GM12878 (cell line): Measurements from ENCODE around the gene TUBA4B. TPM values are rescaled to one million over a fixed set of nuclear protein-coding genes. Genes with fewer than 3 reads are reported as not detected.

Experiments
- ATAC-seq: fragments of 200-7000 bp; cut with Tn5 transposase; 3 replicates; pipeline ENCODE4 v1.9.1; 2020; ENCODE audit warnings: mild to moderate bottlenecking, moderate library complexity
- BruUV-seq: library from RNA; stranded (reverse); fragments of 400-500 nt; replicated peaks from 2 replicates; lab custom pipeline; 2021; lab: Mats Ljungman, UMichigan
- CTCF ChIA-PET: fragments of 300-600 bp; sonication (Branson Sonifier 250); formaldehyde crosslinking; extraction: SDS; loops from one replicate; lab custom pipeline; 2021; ENCODE audit warnings: inconsistent platforms; lab: Yijun Ruan, JAX
- POLR2A ChIA-PET: fragments of 350-600 bp; formaldehyde crosslinking; extraction: SDS; loops from one replicate; lab custom pipeline; 2021; ENCODE audit warnings: inconsistent platforms; lab: Charles Lee
- RAD21 ChIA-PET: fragments of 300-600 bp; sonication (Branson Sonifier 250); formaldehyde crosslinking; loops from one replicate; lab custom pipeline; 2023; ENCODE audit warnings: antibody characterized with exemption; ENCODE audit not compliant: unreplicated experiment; lab: Charles Lee
- SMC1A ChIA-PET: fragments of 300-600 bp; sonication (Branson Sonifier 250); formaldehyde crosslinking; loops from one replicate; lab custom pipeline; 2023; ENCODE audit not compliant: unreplicated experiment, uncharacterized antibody; lab: Charles Lee
- DNase-seq: peaks from one replicate; pipeline ENCODE4 v3.0.0-alpha.2; 2011; ENCODE audit warnings: low read depth, low spot score
- FAIRE-seq: peaks from 3 replicates; lab custom pipeline; 2011; peaks lifted over from hg19 to GRCh38; lab: Jason Lieb, UNC
- H2AFZ ChIP-seq: 2 replicates; pipeline ENCODE4 v1.6.0; 2011; ENCODE audit warnings: low read depth, low read length, control low read depth; ENCODE audit not compliant: control insufficient read depth
- H3K27ac ChIP-seq: 2 replicates; pipeline ENCODE4 v1.5.1; 2011; ENCODE audit warnings: control low read depth; ENCODE audit not compliant: control insufficient read depth, insufficient read depth
- H3K27me3 ChIP-seq, 2 experiments: replicated peaks in 1 of 2; 2 replicates each; pipeline versions ENCODE4 v1.6.0 to v1.6.1; 2011; ENCODE audit warnings: low read length in 1 of 2; ENCODE audit not compliant: control insufficient read depth in 2 of 2, insufficient read depth in 2 of 2
- H3K36me3 ChIP-seq, 2 experiments: 2 replicates each; pipeline ENCODE4 v1.5.1; 2011; ENCODE audit warnings: low read length in 1 of 2; ENCODE audit not compliant: control insufficient read depth in 2 of 2, insufficient read depth in 2 of 2
- H3K4me1 ChIP-seq: 2 replicates; pipeline ENCODE4 v1.6.1; 2011; ENCODE audit warnings: mild to moderate bottlenecking, low read length, moderate library complexity, mixed read lengths; ENCODE audit not compliant: control insufficient read depth, insufficient read depth
- H3K4me2 ChIP-seq: 2 replicates; pipeline ENCODE4 v1.6.0; 2011; ENCODE audit warnings: control low read depth; ENCODE audit not compliant: control insufficient read depth, insufficient read depth
- H3K4me3 ChIP-seq: fragments of 200-600 bp; sonication (generic); 2 replicates; pipeline ENCODE4 v1.5.1; 2016
- H3K79me2 ChIP-seq: 2 replicates; pipeline ENCODE4 v1.6.0; 2011; ENCODE audit warnings: low read length; ENCODE audit not compliant: control insufficient read depth, insufficient read depth
- H3K9ac ChIP-seq: 2 replicates; pipeline ENCODE4 v1.8.0; 2011; ENCODE audit warnings: low read length, control low read depth, mixed read lengths; ENCODE audit not compliant: control insufficient read depth, insufficient read depth
- H3K9me3 ChIP-seq: replicated peaks from 3 replicates; pipeline ENCODE4 v1.5.1; 2011; ENCODE audit warnings: mild to moderate bottlenecking, low read length; ENCODE audit not compliant: control insufficient read depth, insufficient read depth
- H4K20me1 ChIP-seq: 2 replicates; pipeline ENCODE4 v1.6.0; 2011; ENCODE audit not compliant: control insufficient read depth, insufficient read depth
- CBX3 ChIP-seq: fragments of 200-600 bp; sonication (generic); IDR thresholded peaks from 2 replicates; pipeline ENCODE4 v1.6.1; 2016; ENCODE audit warnings: low read depth, borderline replicate concordance
- CHD2 ChIP-seq: IDR thresholded peaks from 2 replicates; pipeline ENCODE4 v1.6.1; 2011; ENCODE audit warnings: low read depth, low read length, improper control_type of control experiment, borderline replicate concordance
- CREB1 ChIP-seq: IDR thresholded peaks from 2 replicates; pipeline ENCODE4 v1.6.1; 2012; ENCODE audit warnings: low read depth, mild to moderate bottlenecking, inconsistent platforms
- DPF2 ChIP-seq: fragments of 450-650 bp; IDR thresholded peaks from 2 replicates; pipeline ENCODE4 v1.6.1; 2017; ENCODE audit warnings: mild to moderate bottlenecking
- HCFC1 ChIP-seq: fragments of 150-350 bp; IDR thresholded peaks from 2 replicates; pipeline ENCODE4 v1.6.1; 2014; ENCODE audit warnings: low read length
- IKZF1 ChIP-seq: fragments of 450-650 bp; conservative IDR thresholded peaks from 2 replicates; pipeline ENCODE4 v1.6.1; 2017; ENCODE audit warnings: antibody characterized with exemption, mild to moderate bottlenecking
- KAT2A ChIP-seq: conservative IDR thresholded peaks from 2 replicates; pipeline ENCODE4 v1.6.1; 2011; ENCODE audit warnings: low read depth, low read length; ENCODE audit not compliant: control insufficient read depth
- NFYB ChIP-seq: IDR thresholded peaks from 2 replicates; pipeline ENCODE4 v1.6.1; 2011; ENCODE audit warnings: low read depth, mild to moderate bottlenecking, low read length, improper control_type of control experiment, moderate library complexity; ENCODE audit not compliant: insufficient read depth
- NR2F1 ChIP-seq: fragments of 450-650 bp; conservative IDR thresholded peaks from 2 replicates; pipeline ENCODE4 v1.6.1; 2017; ENCODE audit warnings: mild to moderate bottlenecking
- PAX5 ChIP-seq: IDR thresholded peaks from 2 replicates; pipeline ENCODE4 v1.6.1; 2011; ENCODE audit warnings: low read depth, low read length, borderline replicate concordance
- PAX8 ChIP-seq: fragments of 450-650 bp; IDR thresholded peaks from 2 replicates; pipeline ENCODE4 v1.6.1; 2017; ENCODE audit warnings: mild to moderate bottlenecking, moderate library complexity
- POLR2AphosphoS2 ChIP-seq: IDR thresholded peaks from 2 replicates; pipeline ENCODE4 v1.6.1; 2011; ENCODE audit warnings: low read depth, mild to moderate bottlenecking, low read length, improper control_type of control experiment, moderate library complexity
- POLR2AphosphoS5 ChIP-seq: IDR thresholded peaks from 2 replicates; pipeline ENCODE4 v1.6.1; 2011; ENCODE audit warnings: mild to moderate bottlenecking, low read length, inconsistent platforms
- STAT1 ChIP-seq: fragments of 450-650 bp; conservative IDR thresholded peaks from 2 replicates; pipeline ENCODE4 v1.6.1; 2014; ENCODE audit warnings: antibody characterized with exemption, mild to moderate bottlenecking
- ZBED1 ChIP-seq: IDR thresholded peaks from 2 replicates; pipeline ENCODE4 v1.6.1; 2016; ENCODE audit warnings: borderline replicate concordance
- WGBS: methylation state at CpG from one replicate; pipeline ENCODE4 v1.1.6; 2016; ENCODE audit warnings: low lambda C conversion rate; ENCODE audit not compliant: insufficient replicate concordance, insufficient coverage; ENCODE audit errors: missing lambda C conversion rate; 5-methylcytosine and 5-hydroxymethylcytosine counted together
- in situ Hi-C: fragments of 300-500 bp; cut with MboI; formaldehyde crosslinking; loops from 9 replicates; pipeline ENCODE4 v1.14.3; 2018; ENCODE audit warnings: mixed read lengths
- intact Hi-C: fragments of 100-400 bp; cut with micrococcal nuclease; formaldehyde crosslinking; loops from one replicate; pipeline ENCODE4 v1.14.2; 2022; ENCODE audit not compliant: unreplicated experiment
- polyA plus RNA-seq, 11 experiments: library from polyadenylated mRNA; depleted of rRNA in 4 of 11; unstranded in 6 of 11; stranded (reverse) in 5 of 11; fragments of >200 nt; fragmentation: Nextera tagmentation in 4 of 11; fragmentation: Illumina TruSeq in 1 of 11; extraction: Ambion mirVana in 4 of 11; extraction: Trizol in 1 of 11; gene quantifications; 1 replicate in 1 of 11; 2 replicates in 10 of 11; pipeline versions ENCODE4 v1.2.1 to v1.2.3, GENCODE V29; 2011 to 2016; ENCODE audit warnings: inconsistent platforms in 2 of 11, missing spikeins in 2 of 11, low read depth in 1 of 11
- total RNA-seq, 4 experiments: library from RNA; depleted of rRNA in 3 of 4; stranded (reverse); fragments of >200 nt in 3 of 4; fragmentation: Illumina TruSeq in 1 of 4; extraction: Trizol in 1 of 4; gene quantifications; 2 replicates each; pipeline versions ENCODE4 v1.2.1 to v1.2.3, GENCODE V29; 2013 to 2021
- TF ChIP-seq, protein P1 (sequence below): fragments of 450-650 bp; IDR thresholded peaks from 2 replicates; pipeline ENCODE4 v1.6.1; 2017; ENCODE audit warnings: low read depth, mild to moderate bottlenecking, moderate library complexity
- TF ChIP-seq, protein P2 (sequence below): IDR thresholded peaks from 2 replicates; pipeline ENCODE4 v1.6.1; 2012; ENCODE audit warnings: improper control_type of control experiment, low read depth, low read length; ENCODE audit not compliant: insufficient replicate concordance

TUBA4B gene
- total and polyA plus RNA-seq, 10 of the 15 experiments (the other 5 are each of a cell fraction or from before 2014, with no cell fraction given), result 0.07 TPM; not detected in 9

DNA sequence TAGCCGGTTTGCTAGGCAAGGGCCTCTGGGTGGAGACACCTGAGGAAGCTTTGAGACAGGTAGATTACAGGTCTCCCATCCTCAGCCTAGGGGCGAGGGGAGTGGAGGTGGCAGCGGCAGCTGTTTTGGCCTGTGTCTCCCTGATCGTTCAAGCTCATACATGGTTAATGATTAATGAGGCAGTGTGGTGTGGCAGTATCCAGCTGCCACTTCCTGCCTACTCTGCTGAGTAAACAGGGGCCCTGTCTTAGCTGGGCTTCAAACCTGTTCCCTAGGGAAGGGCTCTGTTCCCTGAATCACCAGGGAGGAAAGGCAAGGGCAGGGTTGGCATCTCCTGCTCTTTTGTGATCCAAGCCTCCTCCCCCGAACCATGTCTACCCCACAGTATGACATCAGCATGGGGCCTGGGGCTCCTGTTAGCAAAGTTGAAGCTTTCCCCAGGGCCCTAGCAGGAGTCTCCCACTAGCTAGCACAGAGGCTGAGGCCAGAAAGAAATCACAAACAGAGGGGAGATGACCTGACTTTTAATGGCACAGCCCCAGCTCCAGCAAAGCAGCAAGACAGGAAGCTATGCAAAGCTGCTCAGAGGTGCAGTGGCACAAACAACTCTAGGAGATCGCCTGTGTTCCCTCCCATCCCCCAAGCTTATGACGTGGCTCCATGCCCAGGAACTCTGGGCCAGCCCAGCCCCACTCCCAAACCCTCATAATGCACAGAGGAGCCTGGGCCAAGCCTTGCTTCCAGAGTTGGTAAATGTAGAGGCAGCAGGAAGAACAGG, 3.7 kb upstream of the TUBA4B start:
- H4K20me1 ChIP-seq, result 0 out of 2 replicates have a peak, but pooled peaks cover 4% of the 10 kb centered on the region
- no peaks in the 10 kb centered on the region for H3K9me3 ChIP-seq
- peak overlapping the region; percentile 58 for H3K27ac ChIP-seq
- intact Hi-C loops (no loop called here), in situ Hi-C loops (no loop called here)
- FAIRE-seq, result peak; percentile 57
- no peaks in the 10 kb centered on the region for H3K27me3 ChIP-seq
- ChIA-PET CTCF (interaction anchor here (0.9 to 5.5 kb wide), 12 partner anchors 10 to 959 kb away, joined by 3 to 69 read pairs (median 4); partner anchors contain the start of genes ANKZF1, ATG9A, CNPPD1 and DNAJB2), POLR2A (interaction anchor here (0.5 to 9.0 kb wide), 17 partner anchors 9 to 440 kb away, joined by 3 to 160 read pairs (median 4); partner anchors contain the start of genes ANKZF1, ATG9A, CNPPD1 and DNAJB2), SMC1A (interaction anchor here (0.7 to 8.6 kb wide), 13 partner anchors 11 to 354 kb away, joined by 3 to 98 read pairs (median 7); partner anchors contain the start of genes ANKZF1, ATG9A, CNPPD1 and DNAJB2), RAD21 (interaction anchor here (0.5 to 3.2 kb wide), 16 partner anchors 10 to 894 kb away, joined by 3 to 46 read pairs (median 4); partner anchors contain the start of genes ANKZF1, ATG9A, CNPPD1 and DNAJB2)
- H3K79me2 ChIP-seq, result peaks cover 60% of the 10 kb centered on the region
- peak overlapping the region; percentile 9 for H3K4me2 ChIP-seq
- peak; percentile 64 for DNase-seq
- peaks cover 53% of the 10 kb centered on the region for H3K4me1 ChIP-seq
- WGBS, result 9% methylated on average over 7 of the region's 7 CpGs
- peak overlapping the region; percentile 35; the same call in 1 of the 2 replicates for H3K4me3 ChIP-seq
- peaks cover 12 to 19% of the 10 kb centered on the region in 2 experiments for H3K36me3 ChIP-seq
- BruUV-seq, result no TSS peak
- peak; percentile 59 for ATAC-seq
- peak overlapping the region; percentile 13; the same call in 1 of the 2 replicates for H3K9ac ChIP-seq
- H2AFZ ChIP-seq, result no peak overlapping the region
- TF ChIP-seq STAT1 (no peak), PAX5 (0 out of 2 replicates have a peak, but pooled peaks have one; percentile 29), HCFC1 (peak; percentile 22; the same call in 1 of the 2 replicates), DPF2 (peak; percentile 96), POLR2AphosphoS2 (no peak; the same call in 1 of the 2 replicates), CHD2 (peak; percentile 68; the same call in 1 of the 2 replicates), NFYB (no peak), KAT2A (no peak), IKZF1 (peak; percentile 97), POLR2AphosphoS5 (peak; percentile 33; the same call in 1 of the 2 replicates), CREB1 (peak; percentile 76; the same call in 1 of the 2 replicates), NR2F1 (peak; percentile 29; the same call in 1 of the 2 replicates), PAX8 (no peak), CBX3 (no peak), ZBED1 (no peak)
- TF ChIP-seq, protein P1, sequence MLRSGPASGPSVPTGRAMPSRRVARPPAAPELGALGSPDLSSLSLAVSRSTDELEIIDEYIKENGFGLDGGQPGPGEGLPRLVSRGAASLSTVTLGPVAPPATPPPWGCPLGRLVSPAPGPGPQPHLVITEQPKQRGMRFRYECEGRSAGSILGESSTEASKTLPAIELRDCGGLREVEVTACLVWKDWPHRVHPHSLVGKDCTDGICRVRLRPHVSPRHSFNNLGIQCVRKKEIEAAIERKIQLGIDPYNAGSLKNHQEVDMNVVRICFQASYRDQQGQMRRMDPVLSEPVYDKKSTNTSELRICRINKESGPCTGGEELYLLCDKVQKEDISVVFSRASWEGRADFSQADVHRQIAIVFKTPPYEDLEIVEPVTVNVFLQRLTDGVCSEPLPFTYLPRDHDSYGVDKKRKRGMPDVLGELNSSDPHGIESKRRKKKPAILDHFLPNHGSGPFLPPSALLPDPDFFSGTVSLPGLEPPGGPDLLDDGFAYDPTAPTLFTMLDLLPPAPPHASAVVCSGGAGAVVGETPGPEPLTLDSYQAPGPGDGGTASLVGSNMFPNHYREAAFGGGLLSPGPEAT, result peak; percentile 89
- TF ChIP-seq, protein P2, sequence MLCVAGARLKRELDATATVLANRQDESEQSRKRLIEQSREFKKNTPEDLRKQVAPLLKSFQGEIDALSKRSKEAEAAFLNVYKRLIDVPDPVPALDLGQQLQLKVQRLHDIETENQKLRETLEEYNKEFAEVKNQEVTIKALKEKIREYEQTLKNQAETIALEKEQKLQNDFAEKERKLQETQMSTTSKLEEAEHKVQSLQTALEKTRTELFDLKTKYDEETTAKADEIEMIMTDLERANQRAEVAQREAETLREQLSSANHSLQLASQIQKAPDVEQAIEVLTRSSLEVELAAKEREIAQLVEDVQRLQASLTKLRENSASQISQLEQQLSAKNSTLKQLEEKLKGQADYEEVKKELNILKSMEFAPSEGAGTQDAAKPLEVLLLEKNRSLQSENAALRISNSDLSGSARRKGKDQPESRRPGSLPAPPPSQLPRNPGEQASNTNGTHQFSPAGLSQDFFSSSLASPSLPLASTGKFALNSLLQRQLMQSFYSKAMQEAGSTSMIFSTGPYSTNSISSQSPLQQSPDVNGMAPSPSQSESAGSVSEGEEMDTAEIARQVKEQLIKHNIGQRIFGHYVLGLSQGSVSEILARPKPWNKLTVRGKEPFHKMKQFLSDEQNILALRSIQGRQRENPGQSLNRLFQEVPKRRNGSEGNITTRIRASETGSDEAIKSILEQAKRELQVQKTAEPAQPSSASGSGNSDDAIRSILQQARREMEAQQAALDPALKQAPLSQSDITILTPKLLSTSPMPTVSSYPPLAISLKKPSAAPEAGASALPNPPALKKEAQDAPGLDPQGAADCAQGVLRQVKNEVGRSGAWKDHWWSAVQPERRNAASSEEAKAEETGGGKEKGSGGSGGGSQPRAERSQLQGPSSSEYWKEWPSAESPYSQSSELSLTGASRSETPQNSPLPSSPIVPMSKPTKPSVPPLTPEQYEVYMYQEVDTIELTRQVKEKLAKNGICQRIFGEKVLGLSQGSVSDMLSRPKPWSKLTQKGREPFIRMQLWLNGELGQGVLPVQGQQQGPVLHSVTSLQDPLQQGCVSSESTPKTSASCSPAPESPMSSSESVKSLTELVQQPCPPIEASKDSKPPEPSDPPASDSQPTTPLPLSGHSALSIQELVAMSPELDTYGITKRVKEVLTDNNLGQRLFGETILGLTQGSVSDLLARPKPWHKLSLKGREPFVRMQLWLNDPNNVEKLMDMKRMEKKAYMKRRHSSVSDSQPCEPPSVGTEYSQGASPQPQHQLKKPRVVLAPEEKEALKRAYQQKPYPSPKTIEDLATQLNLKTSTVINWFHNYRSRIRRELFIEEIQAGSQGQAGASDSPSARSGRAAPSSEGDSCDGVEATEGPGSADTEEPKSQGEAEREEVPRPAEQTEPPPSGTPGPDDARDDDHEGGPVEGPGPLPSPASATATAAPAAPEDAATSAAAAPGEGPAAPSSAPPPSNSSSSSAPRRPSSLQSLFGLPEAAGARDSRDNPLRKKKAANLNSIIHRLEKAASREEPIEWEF, result no peak
